Ishikawa (cell line): ENCODE results near the gene CGREF1.

ENCODE experiments used
- RAD21 ChIP-seq: IDR thresholded peaks from 2 replicates; pipeline ENCODE4 v1.6.1; 2012; ENCODE audit warnings: low read depth
- REST ChIP-seq: IDR thresholded peaks from 2 replicates; pipeline ENCODE4 v1.6.1; 2012; ENCODE audit warnings: low read depth, mild to moderate bottlenecking
- TAF1 ChIP-seq: IDR thresholded peaks from 2 replicates; pipeline ENCODE4 v1.6.1; 2012; ENCODE audit warnings: low read depth, mild to moderate bottlenecking

- TF ChIP-seq TAF1 = no peak
- TF ChIP-seq REST = no peak
- no peak for TF ChIP-seq RAD21
Measured at GRCh38 chr2:27053776-27054175, 65.2 kb downstream of the CGREF1 start.
